Activated CD8-positive, alpha-beta memory T cell treated with anti-CD3 and anti-CD28 coated beads, Interleukin-2, amount 50 U/mL, for 24 hours (primary cell): ENCODE data around the gene MCEMP1.

ENCODE experiments used
- DNase-seq: peaks from one replicate; pipeline ENCODE4 v3.0.0-alpha.2; 2020; ENCODE audit errors: extremely low read depth

Gene MCEMP1

DNA sequence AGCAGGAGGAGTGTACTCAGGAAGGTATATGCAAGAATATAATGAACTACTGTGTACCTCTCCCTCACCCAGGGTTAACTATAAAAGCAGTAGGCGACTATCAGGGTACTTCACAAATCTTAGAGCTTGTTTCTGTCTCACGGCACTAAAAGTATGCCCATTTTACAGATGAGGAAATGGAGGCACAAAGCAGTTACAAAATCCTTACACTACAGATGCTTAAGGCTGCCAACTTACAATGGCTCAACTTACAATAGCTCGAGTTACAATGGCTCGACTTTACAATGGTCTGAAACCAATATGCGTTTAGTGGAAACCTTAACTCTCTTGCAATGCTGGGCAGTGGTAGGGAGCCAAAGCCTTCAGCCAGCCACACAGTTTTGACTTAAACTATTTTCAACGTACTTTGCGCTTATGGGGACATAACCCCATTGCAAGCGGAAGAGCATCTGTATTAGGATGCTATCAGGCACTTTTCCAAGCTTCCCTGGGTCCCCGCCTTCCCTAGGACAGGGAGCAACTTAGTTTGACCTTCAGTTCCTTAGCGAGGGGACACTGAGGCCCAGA, 20.9 kb downstream of the MCEMP1 start:
- DNase-seq, result no peak

DNA sequence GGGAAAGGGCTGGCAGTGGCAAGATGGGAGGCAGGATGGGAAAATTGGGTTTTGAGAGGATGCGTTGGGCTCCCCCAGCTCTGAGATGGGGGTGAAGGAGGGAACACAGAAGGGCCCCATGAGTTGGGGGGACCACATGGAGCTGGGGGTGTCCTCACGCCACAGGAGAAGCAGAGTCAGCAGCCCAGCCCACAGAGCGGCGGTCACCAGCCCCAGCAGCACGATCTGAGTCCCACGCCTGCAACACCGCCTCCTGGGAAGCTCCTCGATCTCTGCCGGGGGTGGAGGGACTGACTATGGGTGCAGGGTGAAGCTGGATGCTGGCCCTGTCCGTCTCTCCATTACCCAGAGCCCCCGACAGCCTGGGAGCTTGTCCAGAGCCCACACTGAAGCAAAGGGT, 21.7 kb downstream of the MCEMP1 start:
- no peak for DNase-seq

DNA sequence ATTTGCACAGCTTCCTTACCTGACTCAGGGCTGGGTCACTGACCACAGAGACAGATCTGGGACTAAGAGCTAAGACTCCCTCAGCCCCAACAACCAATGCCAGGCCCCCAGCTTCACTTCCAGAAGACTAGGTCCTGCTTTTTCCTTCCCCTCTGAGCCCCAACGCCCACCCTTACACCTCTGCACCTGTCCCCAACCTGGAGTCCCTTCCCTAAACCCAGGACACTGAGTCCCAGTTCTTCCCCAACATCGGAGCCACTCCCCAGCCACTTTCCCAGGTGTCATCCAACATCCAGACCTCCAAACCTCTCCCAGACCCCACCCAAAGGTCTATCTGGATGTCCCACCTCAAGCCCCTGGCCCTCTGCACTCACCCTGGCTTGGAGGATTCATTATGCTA, 22.1 kb downstream of the MCEMP1 start:
- DNase-seq, result no peak

DNA sequence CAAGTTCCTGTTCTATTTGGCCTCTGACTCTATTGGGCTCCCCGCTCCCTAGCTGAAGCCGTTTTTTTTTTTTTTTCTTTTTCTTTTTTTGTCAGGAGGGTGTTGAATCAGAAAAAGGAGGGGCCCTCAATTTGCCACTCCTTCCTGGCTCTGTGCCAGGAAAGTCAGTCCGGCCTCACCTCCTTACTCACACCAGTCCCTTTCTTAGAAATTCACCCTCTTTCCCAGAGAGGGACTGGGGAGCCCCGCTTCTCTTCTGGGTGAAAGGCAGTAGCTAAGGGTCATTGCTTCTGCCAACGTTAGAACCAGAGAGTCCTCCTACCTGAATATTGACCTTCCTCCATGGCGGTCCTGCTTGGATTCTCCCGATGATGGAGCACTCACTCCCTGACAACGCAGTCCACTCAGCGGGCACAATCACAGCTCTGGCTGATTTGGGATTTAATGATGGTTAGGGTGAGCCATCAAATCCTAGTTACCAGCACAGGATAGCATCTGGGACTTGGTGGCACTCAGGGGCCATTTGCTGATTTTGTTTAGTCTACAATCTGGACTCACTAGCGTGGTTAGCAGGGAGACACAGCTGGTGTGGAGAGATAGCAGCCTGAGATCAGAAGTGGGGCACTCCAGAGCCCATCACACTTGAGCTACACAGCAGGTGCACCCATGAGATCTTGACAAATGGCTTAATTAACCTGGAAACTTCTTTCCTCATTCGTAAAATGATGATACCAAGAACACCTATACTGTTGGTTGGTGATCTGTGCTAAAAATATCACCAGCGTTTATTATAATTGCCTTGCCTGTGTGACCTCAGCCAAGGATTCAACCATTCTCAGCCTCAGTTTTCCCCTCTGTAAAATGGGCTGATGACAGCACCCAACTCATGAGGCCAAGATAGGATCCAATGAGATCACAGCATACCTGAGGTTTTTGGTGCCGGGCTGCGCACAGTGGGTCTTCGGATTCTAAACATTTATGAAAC, 22.8 kb downstream of the MCEMP1 start:
- DNase-seq, result no peak

DNA sequence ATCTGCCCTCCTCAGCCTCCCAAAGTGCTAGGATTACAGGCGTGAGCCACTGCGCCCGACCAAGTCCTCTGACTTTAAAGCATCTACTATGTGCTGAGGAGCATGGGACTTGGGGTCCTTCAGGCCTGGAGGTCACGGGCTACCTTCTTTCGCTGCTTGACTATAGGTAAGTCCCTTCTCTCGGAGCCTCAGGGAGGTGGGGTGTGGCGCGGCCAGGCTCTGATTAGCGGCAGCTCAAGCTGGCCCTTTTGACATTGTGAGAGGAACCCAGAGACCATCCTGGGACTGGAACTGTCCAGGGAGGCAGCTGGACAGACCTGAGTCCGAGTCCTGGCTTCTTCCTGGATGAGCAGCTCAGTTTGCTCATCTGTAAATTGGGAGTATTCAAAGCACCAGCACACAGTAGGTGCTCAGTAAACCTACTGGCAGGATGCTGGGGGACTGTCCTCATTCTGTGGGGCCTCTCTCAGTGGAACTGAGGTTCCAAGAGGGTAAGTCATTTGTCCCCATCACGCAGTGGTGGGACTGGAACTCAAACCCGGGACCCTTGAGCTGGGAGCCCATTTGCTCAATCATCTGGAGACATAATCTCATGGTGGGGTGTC, 24.3 kb downstream of the MCEMP1 start:
- no peak for DNase-seq

DNA sequence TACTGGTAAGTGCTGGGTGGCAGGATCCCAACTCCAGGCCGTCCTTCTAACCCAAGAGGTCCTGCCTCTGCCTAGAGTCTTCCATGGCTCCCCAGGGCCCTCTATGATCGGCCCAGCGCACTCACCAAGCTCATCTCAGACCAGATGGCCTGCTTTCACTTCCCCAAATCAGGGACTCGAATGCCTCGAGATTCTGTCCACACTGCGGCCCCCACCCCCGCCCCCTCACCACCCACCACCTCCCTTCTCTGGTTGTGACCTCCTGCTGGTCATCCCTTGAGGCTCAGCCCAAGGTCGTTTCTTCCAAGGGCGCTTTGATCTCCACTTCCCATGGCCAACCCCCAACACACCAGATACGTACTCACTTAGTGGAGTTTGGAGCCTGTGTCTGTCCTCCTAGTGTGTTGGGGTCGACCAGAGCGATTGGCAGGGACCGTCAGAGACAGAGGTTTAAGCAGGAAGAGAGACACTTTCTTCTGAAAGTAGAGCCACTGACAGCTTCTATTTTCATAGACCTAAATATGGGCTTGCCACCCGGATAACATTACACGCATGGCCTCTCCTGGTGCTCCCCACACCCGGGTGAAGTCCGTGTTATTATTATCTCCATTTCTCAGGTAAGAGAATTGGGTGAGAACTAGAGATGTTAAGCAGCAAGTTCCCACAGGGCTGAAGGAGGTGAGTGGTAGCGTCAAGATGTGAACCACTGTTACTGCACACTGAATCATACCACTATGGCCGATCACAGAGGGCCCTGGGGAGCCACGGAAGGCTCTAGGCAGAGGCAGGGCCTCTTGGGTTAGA, 25.0 kb downstream of the MCEMP1 start, which contains the start of gene FCER2:
Gene FCER2 (minus strand): TSS at position 478 of the 804 bp plus-strand sequence. CDS start 2,371 bp downstream, outside the sequence.
- no peak for DNase-seq

DNA sequence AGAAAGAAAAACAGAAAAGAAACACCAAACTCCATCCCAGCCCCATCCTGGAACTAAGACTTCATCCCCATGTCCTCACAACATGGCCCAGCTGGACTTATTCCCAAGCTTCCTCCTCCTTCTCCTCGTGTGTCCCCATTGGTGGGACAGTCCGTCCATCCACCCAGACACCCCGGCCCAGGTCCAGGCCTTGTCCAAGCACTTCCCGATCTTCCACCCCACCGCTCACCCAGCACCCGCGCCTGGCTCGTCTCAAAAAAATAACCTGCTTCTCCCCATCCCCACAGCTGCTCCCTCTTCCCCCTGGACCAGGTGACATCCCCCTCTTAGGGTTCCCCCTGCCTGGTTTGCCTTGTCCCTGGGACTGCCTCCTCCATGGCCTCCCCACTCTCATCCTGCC, 26.4 kb downstream of the MCEMP1 start:
- DNase-seq, result no peak

DNA sequence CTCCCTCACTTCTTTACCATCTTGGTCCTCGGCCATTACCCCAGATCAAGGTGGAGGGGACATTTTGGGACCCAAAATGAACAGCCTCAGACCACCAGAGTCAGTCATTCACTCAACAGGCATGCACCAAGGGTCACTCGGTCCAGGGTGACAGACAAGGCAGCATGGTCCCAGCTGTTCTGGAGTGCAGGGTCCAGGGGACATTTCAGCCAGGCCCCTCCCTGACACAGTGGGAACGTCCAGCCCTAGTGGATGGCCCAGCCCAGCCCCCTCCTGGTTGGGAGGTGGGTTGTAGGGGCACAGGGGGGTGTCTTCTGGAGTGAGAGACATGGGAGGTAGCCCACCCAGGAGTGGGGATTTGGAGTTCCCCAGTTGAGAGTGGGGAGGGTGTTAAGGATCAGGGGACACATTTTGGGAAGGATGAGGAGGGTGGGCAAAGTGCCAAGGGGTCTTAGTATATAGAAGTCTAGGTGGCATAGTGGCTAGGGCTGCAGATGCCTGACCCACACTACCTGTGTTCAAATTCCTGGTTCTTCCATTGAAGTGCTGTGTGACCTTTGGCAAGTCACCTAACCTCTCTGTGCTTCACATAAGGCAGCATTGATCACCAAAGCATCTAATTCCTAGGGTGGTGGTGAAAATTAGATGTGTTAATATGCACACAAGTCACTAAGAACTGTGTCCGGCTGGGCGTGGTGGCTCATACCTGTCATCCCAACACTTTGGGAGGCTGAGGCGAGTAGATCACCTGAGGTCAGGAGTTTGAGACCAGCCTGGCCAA, 27.6 kb downstream of the MCEMP1 start:
- DNase-seq, result no peak

DNA sequence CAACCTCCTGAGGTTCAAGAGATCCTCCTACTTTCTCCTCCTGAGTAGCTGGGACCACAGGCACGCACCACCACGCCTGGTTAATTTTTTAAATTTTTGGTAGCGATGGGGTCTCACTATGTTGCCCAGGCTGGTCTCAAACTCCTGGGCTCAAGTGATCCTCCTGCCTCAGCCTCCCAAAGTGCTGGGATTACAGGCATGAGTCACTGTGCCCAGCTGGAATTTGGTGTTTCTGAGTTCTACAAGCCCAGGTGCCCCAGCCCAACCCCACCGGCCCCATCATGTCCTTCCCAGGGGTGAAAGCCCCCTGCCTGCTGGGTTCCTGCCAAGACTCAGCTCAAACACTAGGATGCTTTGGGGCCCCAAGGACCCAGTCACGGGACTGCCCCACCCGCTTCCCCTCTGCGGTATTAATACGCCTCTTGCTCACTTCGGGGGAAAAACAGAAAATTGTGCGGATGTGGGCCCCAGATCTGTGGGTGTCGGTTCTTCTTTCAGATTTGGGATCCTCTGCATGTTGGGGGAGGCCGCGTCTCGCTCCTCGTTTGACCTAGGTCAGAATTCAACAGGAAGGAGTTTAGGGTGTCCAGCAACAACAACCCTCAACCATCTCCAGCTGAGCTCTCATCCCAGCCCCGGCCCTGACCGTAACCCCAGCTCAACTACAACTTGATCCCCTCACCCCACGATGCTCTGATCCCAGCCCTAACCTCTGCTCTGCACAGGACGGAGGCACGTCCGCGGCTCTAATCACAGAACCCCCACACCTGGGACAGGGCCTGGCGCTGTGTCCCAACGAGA, 28.7 kb downstream of the MCEMP1 start:
- peak; percentile 53 for DNase-seq

DNA sequence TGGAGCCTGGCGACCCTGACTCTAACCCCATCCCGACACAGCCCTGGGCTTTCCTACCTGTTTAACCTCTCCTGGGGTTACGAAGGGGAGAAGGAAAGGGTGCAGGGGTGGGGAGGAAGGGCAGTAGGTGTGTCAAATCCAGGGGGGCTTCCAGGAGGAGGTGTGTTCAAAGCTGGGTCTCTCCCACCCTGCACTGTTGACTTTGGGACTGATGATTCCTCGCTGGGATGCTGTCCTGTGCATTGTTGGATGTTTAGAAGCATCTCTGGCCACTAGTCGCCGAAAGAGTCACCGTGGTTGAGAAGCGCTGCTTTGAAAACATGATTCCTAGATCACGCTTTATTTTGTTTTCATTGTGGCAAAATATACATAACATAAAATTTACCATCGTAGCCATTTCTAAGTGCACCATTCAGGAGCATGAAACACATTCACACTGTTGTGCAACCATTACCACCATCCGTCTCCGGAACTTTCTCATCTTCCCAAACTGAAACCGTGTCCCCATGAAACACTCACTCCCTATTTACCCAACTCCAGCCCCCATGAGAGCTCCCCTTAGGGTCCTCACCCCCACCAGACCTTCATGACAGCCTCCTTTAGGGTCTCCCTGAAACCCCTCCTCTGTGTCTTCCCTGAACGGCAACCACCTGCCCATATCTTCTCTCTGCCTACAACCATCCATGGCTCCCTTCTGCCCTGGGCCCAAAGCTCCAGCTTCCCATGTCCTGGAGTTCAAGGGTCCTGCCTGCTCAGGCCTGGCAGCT, 29.5 kb downstream of the MCEMP1 start:
- no peak for DNase-seq

DNA sequence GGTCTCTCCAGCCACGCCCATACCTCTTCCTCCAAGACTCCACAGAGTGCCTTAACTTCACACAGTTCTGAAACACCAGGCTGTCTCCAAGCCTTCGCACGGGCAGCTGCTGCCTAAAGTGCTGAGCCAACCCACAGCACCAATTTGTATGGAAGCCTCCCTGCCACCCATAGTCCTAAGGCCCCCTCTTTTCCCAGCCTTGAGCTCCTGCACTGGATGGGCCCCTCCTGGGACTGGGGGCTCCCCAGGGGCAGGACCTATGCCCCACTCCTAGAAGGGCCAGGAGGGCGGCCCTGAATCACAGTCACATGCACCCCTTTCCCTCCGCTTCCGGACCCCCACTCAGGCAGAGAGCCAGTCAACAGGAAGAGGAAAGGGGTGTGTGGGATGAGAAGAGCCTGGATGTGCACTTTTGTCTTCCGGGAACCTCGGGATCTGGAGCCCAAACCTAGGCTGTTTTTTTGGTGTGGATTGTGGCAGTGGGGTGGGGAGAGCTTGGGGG, 30.1 kb downstream of the MCEMP1 start:
- DNase-seq, result no peak

DNA sequence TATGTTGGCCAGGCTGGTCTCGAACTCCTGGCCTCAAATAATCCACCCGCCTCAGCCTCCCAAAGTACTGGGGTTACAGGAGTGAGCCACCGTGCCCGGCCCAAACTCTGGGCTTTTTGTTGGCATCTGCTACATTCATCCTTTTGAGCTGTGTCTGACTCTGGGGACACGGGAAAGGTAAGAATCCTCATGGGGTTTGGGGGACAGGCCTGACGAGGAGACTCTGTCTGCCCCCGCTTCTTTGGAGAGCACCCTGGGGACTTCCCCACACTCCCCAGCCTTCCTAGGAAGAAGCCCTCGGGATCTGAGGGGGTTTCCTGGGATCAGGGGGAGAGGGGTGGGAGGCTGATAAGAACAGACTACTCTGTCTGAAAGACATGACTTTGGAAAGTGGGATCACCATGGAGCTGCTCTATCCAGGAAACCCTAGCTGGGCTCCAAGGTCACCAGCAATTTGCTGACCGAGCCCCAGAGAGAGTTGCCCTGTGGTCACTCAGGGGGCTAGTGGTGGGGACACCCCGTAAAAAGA, 33.1 kb downstream of the MCEMP1 start:
- no peak for DNase-seq

DNA sequence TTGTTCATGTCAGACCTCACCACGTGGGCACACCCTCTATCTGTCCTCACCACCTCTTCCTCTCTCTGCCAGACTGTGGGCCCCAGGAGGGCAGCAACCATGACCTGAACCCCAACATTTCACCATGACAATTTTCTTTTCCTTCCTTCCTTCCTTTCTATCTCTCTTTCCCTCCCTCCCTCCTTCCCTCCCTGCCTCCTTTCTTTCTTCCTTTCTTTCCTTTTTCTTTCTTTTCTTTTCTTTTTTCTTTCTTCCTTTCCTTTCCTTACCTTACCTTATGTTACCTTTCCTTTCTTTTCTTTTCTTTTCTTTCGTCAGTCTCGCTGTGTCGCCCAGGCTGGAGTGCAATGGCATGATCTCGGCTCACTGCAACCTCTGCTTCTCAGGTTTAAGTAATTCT, 33.7 kb downstream of the MCEMP1 start:
- DNase-seq, result no peak

DNA sequence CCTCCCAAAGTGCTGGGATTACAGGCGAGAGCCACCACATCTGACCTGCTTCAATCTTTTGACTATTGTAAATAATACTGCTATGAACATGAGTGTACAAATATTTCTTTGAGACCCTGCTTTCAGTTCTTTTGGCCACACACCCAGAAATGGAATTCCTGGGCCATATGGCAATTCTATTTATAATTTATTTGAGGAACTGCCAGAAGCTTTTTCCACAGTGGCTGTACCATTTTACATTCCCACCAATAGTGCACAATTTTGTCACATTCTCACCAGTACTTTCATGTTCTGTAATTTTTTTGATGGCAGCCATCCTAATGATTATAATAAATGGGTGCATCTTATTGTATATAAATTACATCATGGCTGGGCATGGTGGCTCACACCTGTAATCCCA, 38.8 kb downstream of the MCEMP1 start:
- no peak for DNase-seq

DNA sequence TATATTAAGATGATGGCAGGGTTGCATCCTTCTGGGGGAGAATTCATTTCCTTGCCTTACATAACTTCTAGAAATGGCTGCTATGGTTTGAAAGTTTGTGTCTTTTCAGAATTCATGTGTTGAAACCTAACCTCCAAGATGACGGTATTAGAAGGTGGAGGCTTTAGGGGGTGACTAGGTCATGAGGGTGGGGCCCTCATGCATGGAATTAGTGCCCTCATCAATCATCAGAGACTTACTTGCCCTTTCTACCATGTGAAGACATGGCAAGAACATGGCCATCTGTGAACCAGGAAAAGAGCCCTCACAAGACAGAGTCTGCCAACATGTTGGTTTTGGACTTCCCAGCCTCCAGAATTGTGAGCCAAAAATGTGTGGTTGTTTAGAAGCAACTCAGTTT, 39.9 kb downstream of the MCEMP1 start:
- DNase-seq, result no peak

DNA sequence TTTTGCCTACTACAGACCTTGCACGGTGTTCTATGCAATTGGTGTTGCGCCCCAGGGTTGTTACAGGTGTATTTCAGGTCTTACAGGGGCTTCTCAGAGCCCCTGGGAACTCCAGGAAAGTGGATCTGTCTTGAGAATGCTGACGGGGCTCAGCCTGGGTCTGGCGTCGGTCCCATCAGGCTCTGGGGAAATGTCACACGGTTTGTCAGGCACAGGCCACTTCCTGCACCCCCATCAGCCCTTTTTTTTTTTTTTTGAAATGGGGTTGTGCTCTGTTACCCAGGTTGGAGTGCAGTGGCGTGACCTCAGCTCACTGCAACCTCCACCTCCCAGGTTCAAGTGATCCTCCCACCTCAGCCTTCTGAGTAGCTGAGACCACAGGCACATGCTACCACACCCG, 41.8 kb downstream of the MCEMP1 start:
- DNase-seq, result no peak

DNA sequence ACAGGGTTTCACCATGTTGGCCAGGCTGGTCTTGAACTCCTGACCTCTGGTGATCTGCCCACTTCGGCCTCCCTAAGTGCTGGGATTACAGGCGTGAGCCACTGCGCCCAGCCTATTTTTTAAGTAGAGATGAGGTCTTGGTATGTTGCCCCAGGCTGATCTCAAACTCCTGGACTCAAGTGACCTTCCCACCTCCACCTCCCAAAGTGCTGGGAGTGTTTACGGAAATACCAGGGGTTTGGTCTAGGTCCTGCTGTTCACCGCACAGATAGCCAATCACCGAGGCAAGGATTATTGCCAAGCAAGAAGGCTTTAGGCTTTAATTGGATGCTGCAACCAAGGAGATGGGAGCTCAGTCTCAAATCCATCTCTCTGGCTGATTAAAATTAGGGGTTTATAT, 43.5 kb downstream of the MCEMP1 start:
- no peak for DNase-seq

DNA sequence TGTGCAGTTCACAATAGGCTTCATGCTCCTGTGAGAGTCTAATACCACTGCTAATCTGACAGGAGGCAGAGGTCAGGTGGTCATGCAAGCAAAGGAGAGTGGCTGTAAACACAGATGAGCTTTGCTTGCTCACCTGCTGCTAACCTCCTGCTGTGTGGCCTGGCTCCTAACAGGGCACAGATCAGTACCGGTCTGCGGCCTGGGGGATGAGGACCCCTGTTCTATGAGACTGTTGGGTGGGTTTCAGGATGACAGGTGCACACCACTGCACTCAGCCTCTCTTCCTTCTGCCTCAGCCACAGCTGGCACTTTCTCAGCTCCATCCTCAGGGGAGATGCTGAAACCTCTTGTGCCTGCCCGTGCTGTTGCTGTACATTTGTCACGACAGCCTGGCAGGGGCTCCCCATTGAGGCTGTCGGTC, 45.4 kb downstream of the MCEMP1 start:
- no peak for DNase-seq

DNA sequence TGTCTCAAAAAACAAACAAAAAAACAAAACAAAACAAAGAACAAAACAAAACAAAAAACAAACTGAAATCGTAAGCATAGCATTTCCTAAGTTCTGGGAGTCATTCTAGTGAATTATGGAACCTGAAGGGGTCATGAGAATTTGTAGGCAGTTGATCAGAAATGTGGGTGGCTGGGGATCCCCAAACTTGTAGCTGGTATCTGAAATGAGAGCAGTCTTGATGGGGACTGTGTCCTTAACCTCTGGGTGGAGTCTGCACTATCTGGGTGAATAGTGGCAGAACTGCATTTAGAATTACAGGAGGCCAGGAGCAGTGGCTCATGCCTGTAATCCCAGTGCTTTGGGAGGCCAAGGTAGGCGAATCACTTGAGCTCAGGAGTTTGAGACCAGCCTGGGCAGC, 48.9 kb downstream of the MCEMP1 start:
- no peak for DNase-seq
